HK-2 (cell line): ENCODE results near the gene RHBDD1.

Experiments used
- DNase-seq: peaks from one replicate; pipeline ENCODE4 v3.0.0-alpha.2; 2018; ENCODE audit not compliant: unreplicated experiment

The RHBDD1 gene

GRCh38 chr2:226835796-226836547 is at the start of gene RHBDD1:
RHBDD1 (plus strand) TSS chr2:226836054; CDS start chr2:226864694, 28,640 bp downstream.
- DNase-seq: peak; percentile 94

DNA sequence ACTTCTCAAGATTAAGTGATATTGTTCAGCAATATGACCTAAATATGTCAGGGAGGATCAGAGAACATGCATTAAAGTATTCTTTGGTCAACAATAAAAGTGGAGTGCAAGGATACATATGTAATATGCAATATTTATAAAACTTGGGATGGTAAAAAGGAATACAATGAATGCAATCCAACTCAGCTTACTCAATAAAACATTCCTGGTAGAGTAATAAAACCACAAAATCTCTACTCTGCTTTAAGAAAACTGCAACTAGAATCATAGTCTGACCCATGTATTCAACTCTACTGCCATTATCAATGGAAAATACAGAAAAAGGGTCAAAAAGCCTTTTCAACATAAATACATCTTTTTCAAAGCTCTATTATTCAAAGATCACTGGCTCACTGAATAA is 47.8 kb upstream of the RHBDD1 start:
- DNase-seq: no peak

DNA sequence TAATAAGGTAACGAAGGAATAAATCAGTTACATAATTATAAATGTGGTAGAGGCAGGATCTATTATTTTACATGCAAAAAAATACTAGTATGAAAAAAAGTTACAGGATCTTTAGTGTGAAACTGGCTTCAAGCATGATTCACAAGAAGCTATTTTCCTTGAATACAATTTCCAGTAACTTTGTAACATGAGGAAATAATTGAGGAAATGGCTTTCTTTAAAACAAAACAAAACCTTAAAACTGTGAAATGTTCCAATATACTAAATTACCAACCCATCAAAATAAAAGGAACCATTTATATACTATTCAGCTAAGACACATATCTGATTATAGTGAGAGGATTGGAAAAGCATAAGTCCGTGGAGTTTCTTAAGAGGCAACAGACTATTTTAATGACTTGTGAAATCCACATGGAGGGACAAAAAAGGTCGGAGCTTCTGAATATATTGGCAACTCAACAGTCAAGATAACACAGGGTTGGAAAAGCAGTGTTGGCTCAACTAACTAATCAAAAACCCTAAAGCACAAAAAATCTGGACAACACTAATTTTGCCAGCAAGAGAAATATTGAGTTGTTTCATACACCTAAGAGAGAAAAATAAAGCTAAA is 46.9 kb upstream of the RHBDD1 start:
- no peak for DNase-seq

GRCh38 chr2:226790011-226790410 is 45.8 kb upstream of the RHBDD1 start:
- DNase-seq: no peak

- no peak for DNase-seq
Measured at GRCh38 chr2:226790431-226790830, 45.4 kb upstream of the RHBDD1 start.

DNA sequence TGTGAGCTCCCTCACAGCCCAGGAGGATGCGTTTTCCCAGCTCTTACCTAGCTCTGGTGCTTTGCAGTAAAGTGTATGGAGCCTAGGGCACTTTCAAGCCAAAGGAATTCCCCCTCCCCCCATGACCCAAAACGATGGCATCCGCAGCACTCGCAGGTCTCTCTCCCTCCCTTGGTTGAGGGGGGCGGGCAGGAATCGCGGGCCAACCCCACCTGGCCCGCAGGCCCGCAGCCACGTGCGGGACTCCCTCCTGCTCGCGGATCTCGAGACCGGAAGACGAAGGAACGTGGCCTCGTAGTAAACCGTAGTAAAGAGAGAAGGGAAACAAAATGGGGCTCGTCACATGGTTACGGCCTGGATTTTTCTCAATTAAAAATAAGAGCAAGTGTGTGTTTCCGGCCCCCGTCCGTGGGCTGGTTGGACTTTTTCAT is 44.8 kb upstream of the RHBDD1 start:
- DNase-seq: no peak

GRCh38 chr2:226791487-226792081 is 44.3 kb upstream of the RHBDD1 start:
- DNase-seq: peak; percentile 88

DNA sequence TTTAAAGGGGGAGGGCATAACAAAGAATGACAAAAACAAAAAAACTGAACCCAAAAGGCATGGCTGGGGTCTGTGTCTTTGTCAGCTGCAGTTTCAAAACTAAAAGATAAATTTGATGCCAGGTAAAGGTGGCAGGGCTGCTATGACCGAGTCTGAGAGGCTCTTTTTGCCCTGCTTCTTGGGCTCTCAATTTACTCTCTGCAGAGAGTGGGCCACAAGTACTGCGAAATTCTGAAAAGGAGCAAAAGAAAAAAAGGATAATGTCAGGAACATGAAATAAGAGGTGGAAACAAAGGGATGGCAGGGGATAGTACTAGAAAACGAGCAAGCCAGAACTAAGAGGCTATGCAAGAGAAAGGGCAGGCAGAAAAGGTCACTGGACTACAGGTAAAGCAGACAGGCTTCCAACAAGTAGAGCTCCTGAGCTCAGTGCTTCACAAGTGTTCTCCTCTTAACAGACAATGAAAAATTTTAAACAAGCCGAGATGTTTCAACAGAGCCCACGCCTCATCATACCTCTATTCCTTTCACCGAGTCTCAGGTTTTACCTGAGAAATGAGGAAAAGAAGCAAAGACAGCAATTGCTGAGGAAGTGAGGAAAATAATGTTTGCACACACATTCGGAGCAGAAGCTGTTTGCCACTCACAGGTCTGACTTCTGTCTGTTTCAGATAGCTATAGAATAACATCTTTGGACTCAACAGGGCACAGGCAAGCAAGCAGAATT is 43.5 kb upstream of the RHBDD1 start:
- DNase-seq: no peak

GRCh38 chr2:226793646-226794045 is 42.2 kb upstream of the RHBDD1 start:
- DNase-seq: no peak

DNA sequence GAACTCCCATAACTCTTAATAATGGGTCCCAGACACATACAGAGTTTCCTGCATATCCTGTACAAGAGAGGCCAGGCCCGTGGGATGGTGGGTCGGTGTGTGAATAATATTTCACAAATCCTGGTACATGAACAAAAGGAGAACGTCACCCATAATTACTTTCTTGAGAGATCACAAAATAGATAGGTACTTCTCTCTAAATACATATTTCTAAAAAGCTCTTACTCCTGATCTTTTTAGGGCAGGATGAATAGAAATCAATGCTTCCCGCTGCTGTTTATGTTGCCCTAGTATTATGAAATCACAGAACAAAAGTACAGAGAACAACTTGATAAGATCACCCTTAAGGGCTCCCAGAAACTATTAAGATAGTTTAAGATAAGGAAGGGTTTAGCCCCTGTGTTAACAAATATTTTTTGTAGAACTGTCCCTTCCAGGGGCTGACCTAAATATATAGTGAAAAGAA is 41.6 kb upstream of the RHBDD1 start:
- no peak for DNase-seq

- DNase-seq: peak; percentile 26
Measured at GRCh38 chr2:226794751-226795171, 41.1 kb upstream of the RHBDD1 start.

- DNase-seq: no peak
Measured at GRCh38 chr2:226795281-226796011, 40.4 kb upstream of the RHBDD1 start.

DNA sequence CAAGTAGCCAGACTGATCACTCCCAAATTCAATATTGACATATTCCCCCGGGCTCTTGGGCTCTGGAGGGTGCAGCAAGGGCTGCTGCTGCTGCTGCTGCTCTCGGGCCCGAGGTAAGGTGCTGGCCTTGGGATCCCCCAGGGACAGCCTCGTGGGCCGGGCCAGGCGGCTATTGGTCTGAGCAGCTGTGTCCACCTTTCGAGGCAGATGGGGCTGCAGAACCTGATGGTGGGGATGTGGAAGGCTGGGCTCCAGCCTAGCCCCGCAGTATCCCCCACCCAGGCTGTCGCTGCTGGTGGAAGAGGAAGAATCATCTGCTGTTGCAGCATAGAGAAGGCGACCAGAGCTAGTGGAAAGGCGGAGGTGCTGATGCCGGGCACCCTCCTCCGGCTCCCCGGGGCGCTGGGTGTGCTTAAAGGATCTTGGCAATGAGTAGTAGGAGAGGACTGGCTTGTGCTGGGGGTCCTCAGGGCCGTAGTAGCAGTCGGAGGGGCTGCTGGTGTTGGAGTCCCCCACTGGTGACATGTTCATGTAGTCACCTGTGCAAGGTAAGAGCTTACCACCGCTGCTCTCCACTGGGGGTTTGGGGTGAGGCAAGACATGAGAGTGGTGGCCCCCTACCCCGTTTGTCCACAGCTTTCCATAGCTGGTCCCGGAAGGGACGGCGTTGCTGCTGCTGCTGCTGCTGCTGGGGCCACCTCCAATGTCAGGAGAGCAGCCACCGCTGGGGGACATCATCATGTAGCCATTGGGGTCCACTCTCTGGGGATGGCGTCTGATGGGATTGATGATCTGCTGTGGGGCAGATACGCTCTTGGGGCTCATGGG is 39.6 kb upstream of the RHBDD1 start:
- no peak for DNase-seq

DNA sequence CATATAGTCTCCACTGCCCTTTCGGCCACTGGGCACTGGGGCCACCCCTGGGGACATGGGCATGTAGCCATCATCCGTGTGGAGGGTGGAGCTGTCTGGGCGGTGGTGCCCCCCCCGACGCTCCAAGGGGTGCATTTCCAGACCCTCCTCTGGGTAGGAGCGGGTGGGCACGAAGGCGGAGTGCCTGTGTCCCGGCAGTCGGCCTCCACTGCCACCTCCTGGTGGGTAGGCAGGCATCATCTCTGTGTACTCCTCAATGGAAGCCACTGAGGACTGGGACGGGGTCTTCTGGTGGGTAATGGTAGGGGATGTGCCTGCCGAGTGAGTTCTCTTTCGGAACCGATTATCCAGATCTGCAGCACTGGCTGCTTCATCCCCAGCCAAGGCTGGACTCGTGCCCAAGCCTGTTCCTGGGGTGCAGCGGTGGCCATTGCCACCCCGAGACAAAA is 39.0 kb upstream of the RHBDD1 start:
- DNase-seq: no peak

GRCh38 chr2:226797289-226797988 is 38.4 kb upstream of the RHBDD1 start:
- DNase-seq: no peak

DNA sequence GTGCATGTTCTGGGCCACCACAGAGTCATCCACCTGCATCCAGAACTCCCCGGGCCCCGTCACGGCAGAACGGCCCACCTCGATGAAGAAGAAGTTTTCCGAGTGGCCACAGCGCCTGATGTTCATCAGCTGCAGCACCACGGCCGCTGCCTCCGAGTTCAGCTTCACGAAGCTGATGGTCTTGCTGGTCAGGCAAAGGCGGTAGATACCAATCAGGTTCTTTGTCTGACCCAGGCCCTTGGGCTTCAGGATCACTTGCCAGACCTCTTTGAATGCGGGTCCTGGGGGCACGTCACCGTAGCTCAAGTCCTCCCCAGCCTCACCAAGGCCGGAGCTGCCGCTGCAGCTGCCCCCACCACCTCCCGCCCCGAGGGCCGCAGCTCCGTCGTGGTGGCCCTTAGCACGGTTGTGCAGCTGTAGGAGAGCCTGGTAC is 37.8 kb upstream of the RHBDD1 start:
- DNase-seq: no peak

DNA sequence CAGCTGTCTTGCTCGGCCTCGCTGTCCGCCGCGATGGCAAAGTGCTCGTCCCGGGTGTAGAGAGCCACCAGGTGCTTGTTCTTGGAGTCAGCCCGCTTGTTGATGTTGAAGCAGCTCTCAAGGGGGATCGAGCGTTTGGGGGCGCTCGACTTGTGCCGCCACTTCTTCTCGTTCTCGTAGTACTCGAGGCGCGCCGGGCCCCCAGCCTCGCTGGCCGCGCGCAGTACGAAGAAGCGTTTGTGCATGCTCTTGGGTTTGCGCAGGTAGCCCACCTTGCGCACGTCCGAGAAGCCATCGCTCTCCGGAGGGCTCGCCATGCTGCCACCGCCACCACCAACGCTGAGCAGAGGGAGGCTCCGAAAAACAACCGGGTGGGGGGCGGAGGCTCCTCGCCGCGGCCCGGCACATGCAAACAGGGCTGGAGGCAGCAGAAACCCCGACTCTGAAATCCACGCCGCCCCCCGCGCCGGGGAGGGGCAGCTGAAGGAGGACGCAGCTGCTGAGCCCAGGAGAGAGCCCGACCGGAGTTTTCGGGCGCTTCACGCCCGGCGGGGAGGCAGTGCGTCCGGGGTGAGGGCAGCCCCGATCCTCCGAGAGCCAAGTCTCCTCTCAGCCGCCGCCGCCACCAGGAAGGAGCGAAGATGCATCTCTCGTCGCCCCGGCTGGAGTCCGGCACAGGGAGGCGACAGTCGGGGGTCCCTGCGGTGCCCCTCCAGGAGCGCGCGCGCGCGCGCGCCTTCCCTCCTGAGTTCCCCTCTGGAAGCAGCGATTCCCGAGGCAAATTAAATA is 37.2 kb upstream of the RHBDD1 start:
- no peak for DNase-seq

DNA sequence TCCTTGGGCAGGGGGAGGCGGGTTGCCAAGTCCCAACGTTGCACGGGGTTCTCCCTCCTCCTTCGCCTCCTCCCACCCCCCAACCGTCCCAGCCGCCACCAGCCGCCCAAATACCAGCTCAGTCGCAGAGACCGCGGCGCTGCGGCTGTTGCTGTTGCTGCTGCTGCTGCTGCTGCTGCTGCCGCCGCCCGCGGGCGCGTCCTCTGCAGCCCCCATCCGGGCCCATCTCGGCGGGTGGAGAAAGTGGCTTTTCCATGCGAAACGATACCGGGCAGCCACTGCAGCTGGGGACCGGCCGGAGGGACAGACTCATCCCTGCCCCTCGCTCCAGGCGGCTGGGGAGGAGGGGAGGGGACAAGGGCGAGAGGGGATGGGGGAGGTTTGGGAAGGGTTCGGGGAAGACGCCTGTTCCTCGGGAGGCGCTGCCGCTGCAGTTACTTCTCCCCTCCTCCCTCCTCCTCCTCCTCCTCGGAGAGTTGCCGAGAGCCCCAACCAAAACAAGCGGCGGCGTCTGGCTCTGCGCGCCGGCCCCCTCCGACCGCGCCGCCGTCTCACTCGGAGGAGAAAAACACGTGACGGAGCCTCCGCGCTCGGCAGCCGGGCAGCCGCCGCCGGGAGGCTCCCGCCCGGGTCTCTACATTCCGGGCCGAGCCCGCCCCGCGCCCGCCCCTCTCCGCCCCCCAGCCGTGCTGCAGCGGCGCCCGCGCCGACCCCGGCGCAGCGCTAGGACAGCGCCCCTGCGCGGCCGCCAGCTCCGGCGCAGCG is 36.5 kb upstream of the RHBDD1 start, which contains the start of gene IRS1:
IRS1 (minus strand) TSS at position 610 of the 765 bp plus-strand sequence. CDS start 1,082 bp downstream, outside the sequence.
- DNase-seq: peak; percentile 84
